ENCODE measurements around the gene C7orf25. TPM values are rescaled to one million over a fixed set of nuclear protein-coding genes. Genes with fewer than 3 reads are reported as not detected.

C7orf25 gene
- 10 to 100 TPM in 4 of 6 donors, 1 to 10 TPM in 2; 8.7 to 31.4 (median 10.4) TPM for total RNA-seq

DNA sequence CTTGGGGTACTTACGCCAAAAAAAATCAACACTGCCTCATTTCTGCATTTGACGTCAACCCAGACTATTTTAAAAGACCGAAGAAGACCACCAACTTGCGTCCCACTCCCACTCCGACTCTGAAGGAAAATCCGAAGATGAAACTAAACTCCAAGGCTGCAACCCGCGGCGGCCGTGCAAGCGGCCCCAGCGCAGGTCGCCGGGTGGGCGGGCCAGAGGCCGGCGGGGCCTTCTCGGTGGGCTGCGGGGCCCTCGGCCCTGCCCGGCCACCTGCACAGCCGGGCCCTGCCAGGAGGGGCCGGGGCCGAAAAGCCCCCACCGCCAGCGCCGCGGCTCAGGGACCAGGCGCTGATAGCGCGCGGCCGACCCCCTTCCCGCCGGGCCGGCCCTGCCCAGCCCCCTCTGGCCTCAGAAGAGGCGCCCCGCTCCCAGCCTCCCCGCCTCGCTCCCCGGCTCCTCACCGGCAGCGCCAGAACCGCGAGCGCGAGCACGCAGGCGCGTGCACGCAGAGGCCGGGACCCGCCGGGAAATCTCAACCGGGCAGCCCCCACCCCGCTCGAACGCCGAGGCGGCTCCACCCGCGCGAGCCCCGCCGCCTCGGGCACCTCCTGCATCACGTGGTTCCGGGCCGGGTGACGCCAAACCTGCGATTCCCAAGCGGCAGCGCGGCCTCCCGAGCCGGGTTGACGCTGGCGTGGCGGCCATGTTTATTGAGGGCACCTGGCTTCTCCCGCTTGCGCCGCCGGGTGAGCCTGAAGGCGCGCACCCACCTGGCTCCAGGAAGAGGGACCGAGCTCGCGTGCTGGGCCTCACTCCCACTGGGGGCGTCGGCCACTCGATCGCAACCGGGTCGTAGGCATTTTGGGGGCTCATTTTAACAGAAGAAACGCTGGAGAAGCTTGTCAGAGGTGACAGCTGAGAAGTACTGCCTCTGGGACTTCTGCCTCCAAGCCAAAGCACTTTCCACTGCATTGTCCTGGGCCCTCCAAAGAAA, at the start of gene C7orf25:
TSS of gene C7orf25 (minus strand) at position 617 of the 994 bp plus-strand sequence. CDS start 1,170 bp downstream, outside the sequence.
- DNase-seq (peak; percentile 97 to 98), ATAC-seq (ENCODE audit: low FRiP score in 2 of 2) (peak; percentile 96 to 97)
- H3K9me3 ChIP-seq, result no peaks in the 10 kb centered on the region
- no peaks in the 10 kb centered on the region for H3K27me3 ChIP-seq
- peaks cover 14 to 65% (median 37%) of the 10 kb centered on the region in 4 donors for H3K4me1 ChIP-seq
- peaks cover 0 to 14% (median under 1%) of the 10 kb centered on the region in 4 donors for H3K36me3 ChIP-seq
- 0 to 2% methylated on average over 10 to 27 of the region's 95 CpGs for WGBS, 2 donors
- peak within 1 kb of the TSS; percentile 74 to 95 (median 82) for H3K4me3 ChIP-seq
- TF ChIP-seq, protein P1, sequence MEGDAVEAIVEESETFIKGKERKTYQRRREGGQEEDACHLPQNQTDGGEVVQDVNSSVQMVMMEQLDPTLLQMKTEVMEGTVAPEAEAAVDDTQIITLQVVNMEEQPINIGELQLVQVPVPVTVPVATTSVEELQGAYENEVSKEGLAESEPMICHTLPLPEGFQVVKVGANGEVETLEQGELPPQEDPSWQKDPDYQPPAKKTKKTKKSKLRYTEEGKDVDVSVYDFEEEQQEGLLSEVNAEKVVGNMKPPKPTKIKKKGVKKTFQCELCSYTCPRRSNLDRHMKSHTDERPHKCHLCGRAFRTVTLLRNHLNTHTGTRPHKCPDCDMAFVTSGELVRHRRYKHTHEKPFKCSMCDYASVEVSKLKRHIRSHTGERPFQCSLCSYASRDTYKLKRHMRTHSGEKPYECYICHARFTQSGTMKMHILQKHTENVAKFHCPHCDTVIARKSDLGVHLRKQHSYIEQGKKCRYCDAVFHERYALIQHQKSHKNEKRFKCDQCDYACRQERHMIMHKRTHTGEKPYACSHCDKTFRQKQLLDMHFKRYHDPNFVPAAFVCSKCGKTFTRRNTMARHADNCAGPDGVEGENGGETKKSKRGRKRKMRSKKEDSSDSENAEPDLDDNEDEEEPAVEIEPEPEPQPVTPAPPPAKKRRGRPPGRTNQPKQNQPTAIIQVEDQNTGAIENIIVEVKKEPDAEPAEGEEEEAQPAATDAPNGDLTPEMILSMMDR (IDR thresholded peaks at IDR 0.05), result peak in 1 of 6 experiments; percentile 19
- TF ChIP-seq POLR2A (IDR thresholded peaks at IDR 0.05), result peak in 2 of 4 donors; percentile 33 to 83
- peak in 1 of 4 donors; percentile 13 for TF ChIP-seq EP300 (IDR thresholded peaks at IDR 0.05)
- TF ChIP-seq POLR2AphosphoS5 (IDR thresholded peaks at IDR 0.05), result peak; percentile 84 to 90
- peak within 1 kb of the TSS; percentile 73 to 96 (median 87) for H3K27ac ChIP-seq

DNA sequence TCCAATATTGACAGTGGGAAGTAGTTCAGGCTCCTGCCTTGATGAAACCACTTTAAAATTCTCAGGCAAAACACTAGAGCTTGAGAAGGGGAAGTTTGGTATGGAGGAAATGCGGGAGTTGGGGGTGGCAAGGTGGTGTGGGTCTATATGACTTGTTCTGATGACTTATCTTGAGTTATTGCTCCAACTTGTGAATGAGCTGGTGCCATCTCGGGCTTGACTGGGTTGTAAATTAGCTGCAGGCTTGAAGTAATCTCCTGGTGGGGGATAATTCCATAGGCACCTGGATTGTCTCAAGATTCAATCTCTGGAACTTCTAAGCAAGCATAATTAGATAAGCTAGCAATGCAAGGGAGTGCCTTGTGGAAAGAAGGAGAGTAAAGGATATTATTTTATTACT, 49.3 kb upstream of the C7orf25 start:
- DNase-seq (no peak), ATAC-seq (ENCODE audit: low FRiP score in 2 of 2) (no peak)
- H3K4me1 ChIP-seq, result no peaks in the 10 kb centered on the region
- no peaks in the 10 kb centered on the region for H3K27me3 ChIP-seq
- H3K27ac ChIP-seq, result no peak overlapping the region
- WGBS, 2 donors, result 49 to 51% methylated on average over 2 of the region's 2 CpGs
- H3K36me3 ChIP-seq, result no peaks in the 10 kb centered on the region
- H3K4me3 ChIP-seq, result no peak overlapping the region
- peaks cover 0 to 3% (median 3%) of the 10 kb centered on the region in 4 donors for H3K9me3 ChIP-seq
- no peak for TF ChIP-seq POLR2AphosphoS5 (IDR thresholded peaks at IDR 0.05)
- no peak for TF ChIP-seq POLR2A (IDR thresholded peaks at IDR 0.05)
- TF ChIP-seq EP300 (IDR thresholded peaks at IDR 0.05), result no peak
- TF ChIP-seq, protein P1 (IDR thresholded peaks at IDR 0.05), result no peak

DNA sequence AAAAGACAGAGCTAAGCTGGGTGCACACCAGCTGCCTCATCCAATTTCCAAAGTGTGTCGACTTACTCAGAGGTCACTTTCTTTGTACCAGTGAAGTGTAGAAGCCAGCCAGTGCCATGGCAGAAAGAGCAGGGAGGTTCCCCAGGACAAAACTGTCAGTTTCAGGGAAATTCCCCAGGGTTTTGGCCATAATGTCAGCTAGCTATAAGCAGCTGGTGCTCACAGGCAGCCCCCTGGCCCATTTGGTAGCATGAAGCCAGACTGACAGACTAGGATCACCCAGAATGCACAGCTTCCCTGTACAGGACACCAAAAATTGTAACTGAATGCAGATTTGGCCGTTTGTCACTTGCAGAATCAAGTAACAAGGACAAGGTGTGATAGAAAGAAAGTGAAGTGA, 48.9 kb upstream of the C7orf25 start:
- Histone ChIP-seq H3K4me1 (no peaks in the 10 kb centered on the region), H3K27ac (no peak overlapping the region), H3K36me3 (no peaks in the 10 kb centered on the region), H3K4me3 (no peak overlapping the region), H3K9me3 (peaks cover 0 to 7% (median 6%) of the 10 kb centered on the region in 4 donors), H3K27me3 (no peaks in the 10 kb centered on the region)
- TF ChIP-seq POLR2A (IDR thresholded peaks at IDR 0.05), result no peak
- no peak for TF ChIP-seq POLR2AphosphoS5 (IDR thresholded peaks at IDR 0.05)
- no peak for TF ChIP-seq EP300 (IDR thresholded peaks at IDR 0.05)
- TF ChIP-seq, protein P1 (IDR thresholded peaks at IDR 0.05), result no peak
- no peak for DNase-seq
- ATAC-seq (ENCODE audit: low FRiP score in 2 of 2), result no peak
- WGBS, 2 donors, result 54 to 64% methylated on average over 2 of the region's 2 CpGs

- Histone ChIP-seq H3K9me3 (peaks cover 0 to 7% (median 6%) of the 10 kb centered on the region in 4 donors), H3K36me3 (no peaks in the 10 kb centered on the region), H3K4me1 (no peaks in the 10 kb centered on the region), H3K4me3 (no peak overlapping the region), H3K27me3 (no peaks in the 10 kb centered on the region), H3K27ac (no peak overlapping the region)
- ATAC-seq (ENCODE audit: low FRiP score in 2 of 2), result no peak
- TF ChIP-seq POLR2A (IDR thresholded peaks at IDR 0.05) (no peak), EP300 (IDR thresholded peaks at IDR 0.05) (no peak), POLR2AphosphoS5 (IDR thresholded peaks at IDR 0.05) (no peak)
- TF ChIP-seq, protein P1 (IDR thresholded peaks at IDR 0.05), result no peak
- WGBS, 2 donors, result 68 to 77% methylated on average over 2 of the region's 2 CpGs
- DNase-seq, result no peak
Measured at GRCh38 chr7:42959549-42959948, 47.7 kb upstream of the C7orf25 start.
